Measurements from ENCODE around the gene CGB3. TPM values are rescaled to one million over a fixed set of nuclear protein-coding genes. Genes with fewer than 3 reads are reported as not detected.

The CGB3 gene
- polyA plus RNA-seq, 3 donors: not detected

- Histone ChIP-seq H3K27me3 (ENCODE audit: control insufficient read depth in 2 of 2, insufficient read depth in 2 of 2, low read length in 2 of 2) (peaks cover 27 to 86% of the 10 kb centered on the region in 2 donors), H2AFZ (ENCODE audit: insufficient read depth, low read depth, low read length, poor library complexity, severe bottlenecking) (no peak overlapping the region), H3K79me2 (ENCODE audit: insufficient read depth, low read length) (no peaks in the 10 kb centered on the region), H3K4me2 (replicated peaks; ENCODE audit: extremely low read depth, low read length, poor library complexity, severe bottlenecking) (no peak overlapping the region), H3K9ac (ENCODE audit: insufficient read depth, low read length, poor library complexity, severe bottlenecking) (no peak overlapping the region), H3K4me1 (ENCODE audit: control insufficient read depth in 1 of 2, insufficient read depth in 2 of 2, low read length in 2 of 2) (no peaks in the 10 kb centered on the region), H3K9me3 (replicated peaks in 1 of 2; ENCODE audit: control insufficient read depth in 1 of 2, insufficient read depth in 1 of 2, low read length in 2 of 2) (peaks cover 0 to 7% of the 10 kb centered on the region in 2 donors), H3K36me3 (replicated peaks in 1 of 2; ENCODE audit: control insufficient read depth in 1 of 2, insufficient read depth in 2 of 2, low read length in 2 of 2) (no peaks in the 10 kb centered on the region), H3K27ac (ENCODE audit: low read depth in 1 of 2, low read length in 2 of 2) (no peak overlapping the region), H3K4me3 (replicated peaks in 1 of 3; ENCODE audit: low read depth in 2 of 3, low read length in 3 of 3) (no peak overlapping the region), H4K20me1 (ENCODE audit: insufficient read depth, low read length) (no peaks in the 10 kb centered on the region)
- no peak overlapping the region for H3K27ac Mint-ChIP-seq
- H3K36me3 Mint-ChIP-seq: no peaks in the 10 kb centered on the region
- WGBS (ENCODE audit: insufficient coverage): 78% methylated on average over 3 of the region's 3 CpGs
- H3K4me3 Mint-ChIP-seq: no peak overlapping the region
- H3K27me3 Mint-ChIP-seq (ENCODE audit: low read depth in 3 of 3): peaks cover 80 to 92% (median 84%) of the 10 kb centered on the region in 3 donors
- H3K4me1 Mint-ChIP-seq: no peaks in the 10 kb centered on the region
- TF ChIP-seq, protein P1, sequence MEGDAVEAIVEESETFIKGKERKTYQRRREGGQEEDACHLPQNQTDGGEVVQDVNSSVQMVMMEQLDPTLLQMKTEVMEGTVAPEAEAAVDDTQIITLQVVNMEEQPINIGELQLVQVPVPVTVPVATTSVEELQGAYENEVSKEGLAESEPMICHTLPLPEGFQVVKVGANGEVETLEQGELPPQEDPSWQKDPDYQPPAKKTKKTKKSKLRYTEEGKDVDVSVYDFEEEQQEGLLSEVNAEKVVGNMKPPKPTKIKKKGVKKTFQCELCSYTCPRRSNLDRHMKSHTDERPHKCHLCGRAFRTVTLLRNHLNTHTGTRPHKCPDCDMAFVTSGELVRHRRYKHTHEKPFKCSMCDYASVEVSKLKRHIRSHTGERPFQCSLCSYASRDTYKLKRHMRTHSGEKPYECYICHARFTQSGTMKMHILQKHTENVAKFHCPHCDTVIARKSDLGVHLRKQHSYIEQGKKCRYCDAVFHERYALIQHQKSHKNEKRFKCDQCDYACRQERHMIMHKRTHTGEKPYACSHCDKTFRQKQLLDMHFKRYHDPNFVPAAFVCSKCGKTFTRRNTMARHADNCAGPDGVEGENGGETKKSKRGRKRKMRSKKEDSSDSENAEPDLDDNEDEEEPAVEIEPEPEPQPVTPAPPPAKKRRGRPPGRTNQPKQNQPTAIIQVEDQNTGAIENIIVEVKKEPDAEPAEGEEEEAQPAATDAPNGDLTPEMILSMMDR (IDR thresholded peaks at IDR 0.05): no peak
- no peak for DNase-seq
- peaks cover 0 to 24% (median 9%) of the 10 kb centered on the region in 7 donors for H3K9me3 Mint-ChIP-seq
- intact Hi-C loops (cut with micrococcal nuclease): no loop called here
Measured at GRCh38 chr19:49067554-49067953, 43.4 kb upstream of the CGB3 start.

- H3K27ac Mint-ChIP-seq: no peak overlapping the region
Measured at GRCh38 chr19:49065905-49066512, 41.9 kb upstream of the CGB3 start.

More at GRCh38 chr19:49065905-49066512, 41.9 kb upstream of the CGB3 start:
- Histone ChIP-seq H3K36me3 (replicated peaks in 1 of 2; ENCODE audit: control insufficient read depth in 1 of 2, insufficient read depth in 2 of 2, low read length in 2 of 2) (no peaks in the 10 kb centered on the region), H2AFZ (ENCODE audit: insufficient read depth, low read depth, low read length, poor library complexity, severe bottlenecking) (no peak overlapping the region), H3K4me3 (replicated peaks in 1 of 3; ENCODE audit: low read depth in 2 of 3, low read length in 3 of 3) (no peak overlapping the region), H3K79me2 (ENCODE audit: insufficient read depth, low read length) (no peaks in the 10 kb centered on the region), H3K9ac (ENCODE audit: insufficient read depth, low read length, poor library complexity, severe bottlenecking) (no peak overlapping the region), H3K4me1 (ENCODE audit: control insufficient read depth in 1 of 2, insufficient read depth in 2 of 2, low read length in 2 of 2) (no peaks in the 10 kb centered on the region), H3K4me2 (replicated peaks; ENCODE audit: extremely low read depth, low read length, poor library complexity, severe bottlenecking) (no peak overlapping the region), H3K27ac (ENCODE audit: low read depth in 1 of 2, low read length in 2 of 2) (no peak overlapping the region), H3K9me3 (replicated peaks in 1 of 2; ENCODE audit: control insufficient read depth in 1 of 2, insufficient read depth in 1 of 2, low read length in 2 of 2) (no peaks in the 10 kb centered on the region), H3K27me3 (ENCODE audit: control insufficient read depth in 2 of 2, insufficient read depth in 2 of 2, low read length in 2 of 2) (peaks cover 27 to 85% of the 10 kb centered on the region in 2 donors), H4K20me1 (ENCODE audit: insufficient read depth, low read length) (no peaks in the 10 kb centered on the region)
- Mint-ChIP-seq H3K4me1 (no peaks in the 10 kb centered on the region), H3K4me3 (peak overlapping the region in 1 of 2 donors; percentile 32), H3K36me3 (no peaks in the 10 kb centered on the region), H3K27me3 (ENCODE audit: low read depth in 3 of 3) (peaks cover 80 to 93% (median 85%) of the 10 kb centered on the region in 3 donors), H3K9me3 (peaks cover 0 to 21% (median 5%) of the 10 kb centered on the region in 7 donors)
- WGBS (ENCODE audit: insufficient coverage): no CpG with 5 or more reads among the region's 13 CpGs
- intact Hi-C loops (cut with micrococcal nuclease): no loop called here
- no peak for DNase-seq
- TF ChIP-seq, protein P1 (IDR thresholded peaks at IDR 0.05): no peak
